HK-2 (cell line): ENCODE measurements around the gene TPH1.
A peak's percentile ranks its signal among the peaks of the same experiment; 100 is the strongest.
"Not testable (repeated sequence)": the region's sequence is repeated elsewhere in the genome, so short reads cannot be mapped to it uniquely, and the experiment has no call there.

ENCODE experiments used
- DNase-seq: peaks from one replicate; pipeline ENCODE4 v3.0.0-alpha.2; 2018; ENCODE audit not compliant: unreplicated experiment

Gene TPH1

DNA sequence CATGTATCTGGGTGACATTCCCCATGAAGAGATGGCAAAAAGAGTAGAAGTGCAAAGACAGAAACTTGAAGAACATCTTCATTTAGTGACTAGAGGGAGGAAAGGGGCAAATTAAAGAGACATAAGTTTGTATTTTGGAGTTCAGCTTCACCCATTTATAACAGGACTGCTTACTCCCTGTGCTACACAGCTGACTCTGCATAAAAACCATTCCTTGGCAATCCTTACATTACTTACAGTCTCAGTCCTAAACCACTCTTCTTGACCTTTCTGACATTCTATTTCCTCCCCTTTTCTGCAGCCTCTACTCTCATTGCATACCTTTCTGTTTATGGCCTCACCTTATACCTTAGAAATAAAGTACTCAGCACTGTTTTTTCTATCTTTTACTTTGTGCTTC lies 26.4 kb downstream of the TPH1 start:
- no peak for DNase-seq

DNA sequence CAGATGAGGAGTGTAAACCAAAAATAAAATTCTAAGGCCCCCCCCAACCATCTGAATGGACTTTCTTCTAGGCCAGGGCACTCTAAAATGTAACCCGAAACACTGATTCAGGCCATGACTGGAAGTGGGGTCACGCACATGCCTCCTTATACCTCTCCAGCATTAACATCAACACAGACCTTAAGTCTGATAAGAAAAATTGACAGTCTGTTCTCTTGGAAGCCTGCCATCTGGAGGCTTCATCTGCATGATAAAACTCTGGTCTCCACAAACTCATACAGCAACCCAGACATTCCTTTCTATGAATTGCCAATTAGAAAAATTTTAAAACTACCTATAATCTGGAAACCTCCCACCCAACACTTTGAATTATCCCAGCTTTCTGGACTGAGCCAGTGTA lies 29.3 kb downstream of the TPH1 start:
- no peak for DNase-seq

DNA sequence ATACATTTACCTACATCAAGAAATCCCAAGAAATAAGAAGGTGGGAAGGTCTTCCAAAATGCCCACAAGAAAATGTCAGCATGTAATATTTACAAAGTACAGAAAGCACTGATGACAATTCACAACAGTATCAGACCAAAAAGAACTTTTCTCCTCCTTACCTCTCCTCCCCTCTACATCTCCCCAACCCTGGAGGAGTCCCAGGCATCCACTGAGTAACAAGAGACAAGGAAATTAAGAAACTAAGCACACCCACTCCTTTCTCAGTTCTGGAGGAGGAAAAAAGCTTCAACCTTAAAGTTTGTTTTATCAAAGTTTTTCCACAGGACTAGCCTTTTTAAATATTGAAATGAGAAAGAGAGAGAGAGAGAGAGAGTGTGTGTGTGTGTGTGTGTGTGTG lies 31.2 kb downstream of the TPH1 start:
- no peak for DNase-seq

DNA sequence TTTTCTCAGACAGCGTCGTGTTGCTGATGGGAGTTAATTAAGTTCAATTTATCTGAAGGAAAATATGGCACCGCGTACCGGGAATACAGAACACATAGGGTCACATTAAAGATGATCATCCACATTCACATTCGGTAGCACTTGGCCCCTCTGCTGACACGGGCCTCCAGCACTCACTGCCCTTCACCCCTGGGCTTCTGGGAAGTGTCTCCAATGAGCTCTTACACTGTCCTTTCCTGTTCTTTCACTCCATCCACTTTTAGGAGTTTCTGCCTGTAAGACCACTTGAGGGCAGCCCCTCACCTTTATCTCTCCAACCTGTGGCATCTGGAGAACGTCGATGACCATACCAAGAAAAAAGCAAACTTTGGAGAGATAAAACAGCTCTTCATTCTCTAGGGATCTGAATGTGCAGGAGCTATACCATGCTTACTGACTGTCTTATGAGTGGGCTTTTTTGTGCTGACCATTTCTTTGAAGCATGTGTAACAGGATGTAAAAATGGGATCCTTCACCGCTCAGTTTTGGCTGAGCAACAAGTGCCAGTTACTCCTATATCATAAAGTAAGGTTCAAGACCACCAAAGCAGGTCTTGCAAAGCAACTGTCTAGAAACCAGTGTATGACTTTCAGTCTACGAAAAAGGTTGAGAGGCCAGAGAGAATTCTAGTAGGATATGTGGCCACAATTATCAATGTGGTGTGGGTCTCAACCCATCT lies 32.1 kb downstream of the TPH1 start:
- peak; percentile 8 for DNase-seq

DNA sequence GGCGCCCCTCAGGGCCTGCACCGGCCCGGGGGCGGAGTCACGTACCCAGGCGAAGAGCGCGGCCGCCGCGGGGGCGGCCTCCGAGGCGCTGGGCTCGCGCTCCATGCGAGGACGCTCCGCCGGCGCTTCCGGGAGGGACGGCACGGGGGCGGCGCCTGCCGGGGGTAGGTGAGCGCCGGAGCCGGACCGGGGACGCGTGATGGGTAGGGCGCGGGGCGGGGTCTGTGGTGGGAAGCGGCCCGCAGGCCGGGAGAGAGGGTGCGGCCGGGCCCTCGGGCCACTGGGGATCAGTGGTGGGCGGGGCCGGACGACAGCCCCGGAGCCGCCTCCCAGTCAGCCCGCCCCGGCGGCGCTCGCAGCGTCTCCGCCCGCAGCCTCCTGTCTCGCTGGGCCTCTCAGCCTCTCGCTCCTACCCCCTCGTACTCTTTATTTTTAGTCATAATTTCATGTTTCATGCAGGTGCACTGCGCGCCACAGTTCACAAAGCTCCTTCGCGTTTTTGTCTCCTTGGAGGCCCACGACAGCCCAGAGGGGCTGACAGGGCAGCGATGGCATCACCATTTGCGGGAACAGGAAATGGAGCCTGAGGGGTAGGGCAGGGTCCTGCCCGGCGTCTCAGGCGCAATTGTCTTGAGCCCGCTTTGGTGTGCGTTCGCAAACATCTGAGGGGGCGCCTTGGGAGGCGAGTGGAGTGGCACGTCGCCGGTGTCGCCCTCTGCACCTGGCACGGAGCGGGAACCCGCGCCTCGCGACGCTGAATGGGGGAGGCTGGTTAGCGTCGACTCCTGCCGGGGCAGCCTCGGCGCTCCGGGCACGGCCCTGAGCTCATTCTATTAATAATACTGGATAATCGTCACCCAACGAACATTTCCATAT lies 32.9 kb downstream of the TPH1 start, which contains the start of gene SERGEF:
Gene SERGEF (minus strand): TSS at position 142 of the 876 bp plus-strand sequence. CDS start 37 bp downstream, at position 105.
- DNase-seq, result peak; percentile 89

DNA sequence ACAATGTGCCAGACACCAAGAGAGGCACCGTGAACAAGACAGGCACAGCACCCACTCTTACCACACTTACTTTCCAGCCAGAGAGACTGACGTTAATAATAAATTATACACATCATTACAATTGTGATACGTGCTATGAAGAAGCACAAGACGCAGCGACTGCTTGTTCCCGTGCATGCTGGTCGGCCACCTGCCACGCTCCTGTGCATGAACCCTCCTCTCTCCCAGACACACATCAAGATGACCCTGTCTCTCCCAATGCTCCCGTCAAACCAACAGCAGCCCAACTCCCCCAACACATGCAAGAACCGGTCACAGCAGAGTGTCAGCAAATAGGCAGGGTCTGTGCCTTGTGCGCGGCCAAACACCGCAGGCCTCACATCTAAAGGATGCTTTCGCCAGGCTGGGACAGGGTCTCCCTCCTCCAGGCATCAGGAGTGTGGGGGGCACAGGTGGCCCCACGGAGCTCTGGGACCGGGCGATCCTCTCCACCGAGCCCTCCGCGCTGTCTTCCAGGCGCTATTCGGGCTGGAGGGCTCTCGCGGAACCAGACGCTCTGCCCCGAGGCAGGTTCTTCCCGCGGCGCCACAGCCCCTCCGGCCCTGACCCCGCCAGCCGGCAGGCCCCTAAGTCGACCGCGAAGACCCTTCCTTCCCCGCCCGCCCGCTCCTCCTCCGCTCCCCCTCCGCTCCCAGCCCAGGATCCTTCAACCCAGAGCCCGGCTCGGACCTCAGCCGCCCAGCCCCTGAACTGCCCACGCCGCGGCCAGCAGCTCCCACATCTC lies 33.8 kb downstream of the TPH1 start:
- DNase-seq, result no peak

DNA sequence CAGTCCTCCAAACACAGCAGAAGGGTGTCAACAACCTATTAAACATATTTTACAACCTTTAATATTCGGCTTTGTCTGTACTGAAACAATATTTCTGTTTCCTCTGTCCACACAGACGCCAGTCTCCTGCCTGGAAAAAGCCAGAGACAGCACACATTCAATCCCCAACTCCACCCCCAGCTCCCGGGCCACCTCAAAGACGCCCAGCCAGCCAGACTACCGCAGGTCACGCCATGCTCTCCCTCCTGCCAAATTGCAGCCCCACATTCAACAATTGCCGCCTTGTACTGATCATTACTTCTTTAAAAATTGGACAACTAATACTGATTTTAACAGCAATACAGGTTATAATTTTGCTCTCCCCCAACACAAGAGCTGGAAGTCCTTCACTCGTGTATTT lies 34.4 kb downstream of the TPH1 start:
- no peak for DNase-seq

DNA sequence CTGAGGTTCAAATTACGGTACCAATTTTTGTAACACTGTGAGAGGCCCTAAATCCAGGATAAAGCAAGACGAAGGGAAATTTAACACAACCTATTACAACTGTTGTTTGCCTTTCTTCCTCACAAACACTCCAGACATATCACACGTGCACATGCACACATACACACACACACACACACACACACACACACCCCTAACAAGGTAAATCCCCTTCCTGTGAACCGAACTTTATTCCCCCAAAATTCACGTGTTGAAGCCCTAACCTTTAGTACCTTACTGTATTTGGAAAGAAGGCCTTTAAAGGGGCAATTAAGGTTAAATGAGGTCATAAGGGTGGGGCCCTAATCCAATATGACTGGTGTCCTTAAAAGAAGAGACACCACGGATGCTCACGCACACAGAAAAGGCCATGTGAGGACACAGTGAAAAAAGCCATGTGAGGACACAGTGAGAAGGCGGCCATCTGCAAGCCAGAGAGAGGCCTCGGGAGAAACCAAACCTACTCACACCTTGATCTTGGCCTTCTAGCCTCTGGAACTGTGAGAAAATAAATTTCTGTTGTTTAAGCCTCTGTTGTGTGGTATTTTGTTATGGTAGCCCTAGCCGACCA lies 35.0 kb downstream of the TPH1 start:
- DNase-seq, result no peak

DNA sequence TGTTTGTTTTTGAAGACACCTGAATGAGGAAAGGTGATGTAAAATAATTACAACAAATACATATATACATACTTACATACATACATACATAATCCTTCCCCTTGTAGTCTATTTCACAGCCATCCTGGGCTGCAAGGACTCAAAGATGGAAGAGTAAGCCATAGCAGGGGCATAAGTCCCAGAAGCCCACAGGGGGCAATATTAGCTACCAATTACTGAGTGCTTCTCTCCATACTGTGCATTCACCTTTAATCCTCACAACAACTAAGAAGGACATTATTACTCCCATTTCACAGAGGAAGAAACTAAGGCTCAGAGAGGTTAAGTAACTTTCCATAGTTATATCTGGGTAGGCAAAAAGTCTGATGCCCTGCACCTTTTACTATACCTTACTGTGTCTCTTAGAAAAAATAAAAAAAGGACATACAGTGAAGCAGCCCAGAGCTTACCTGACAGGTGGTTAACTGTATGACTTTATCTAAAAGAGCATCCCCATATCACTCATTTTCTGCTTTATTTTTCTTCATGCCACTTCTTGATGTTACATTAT lies 35.9 kb downstream of the TPH1 start:
- DNase-seq, result no peak

DNA sequence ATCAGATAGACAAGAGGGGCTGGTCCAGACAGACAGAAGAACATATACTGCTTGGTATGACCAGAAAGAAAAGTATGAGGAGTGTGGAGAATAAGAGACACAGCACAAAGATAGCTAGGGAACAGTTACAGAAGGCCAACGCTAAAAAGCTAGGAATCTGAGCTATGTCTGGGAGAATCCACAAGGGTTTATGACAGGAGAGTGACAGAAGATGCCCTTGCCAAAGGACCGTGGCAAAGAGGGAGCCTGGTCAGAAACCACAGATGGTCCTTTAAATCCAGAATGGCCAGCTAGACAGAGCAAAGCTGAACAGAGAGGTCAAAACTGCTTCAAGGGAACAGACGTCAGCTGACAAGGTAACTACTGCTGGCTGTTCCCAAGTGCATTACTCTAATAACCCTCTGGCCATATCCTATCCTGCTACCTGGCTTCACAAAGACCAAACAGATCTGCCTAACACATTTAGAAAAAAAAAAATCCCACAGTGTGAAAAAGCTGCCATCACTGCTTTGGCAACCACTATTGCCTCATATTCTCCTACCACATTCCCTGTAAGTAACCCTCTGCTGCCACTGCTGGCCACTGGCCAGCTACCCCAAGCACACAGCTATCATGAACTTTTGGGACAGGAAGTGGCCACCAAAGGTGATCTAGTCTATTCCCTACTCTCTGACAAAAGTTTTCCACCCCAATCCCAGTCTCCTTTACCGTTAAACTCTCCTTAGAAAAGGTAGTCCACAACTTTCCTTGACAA lies 40.5 kb downstream of the TPH1 start:
- DNase-seq, result no peak

DNA sequence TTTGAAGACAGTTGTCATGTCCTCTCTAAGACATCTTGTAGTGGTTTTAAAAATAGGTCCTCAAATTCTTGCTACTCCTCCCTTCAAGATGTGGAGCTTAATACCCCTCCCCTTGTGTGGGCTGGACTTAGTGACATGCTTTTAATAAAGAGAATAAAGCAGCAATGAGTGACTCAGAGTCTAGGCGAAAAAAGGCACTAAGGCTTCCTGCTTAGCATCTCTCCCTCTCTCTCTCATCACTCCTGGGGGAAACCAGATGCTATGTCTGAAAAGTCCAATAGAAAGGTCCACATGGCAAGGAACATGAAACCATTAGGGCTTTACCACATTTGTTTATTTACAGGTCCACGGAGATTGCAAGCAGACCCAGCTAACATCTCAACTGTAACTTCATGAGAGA lies 44.9 kb downstream of the TPH1 start:
- DNase-seq, result no peak

DNA sequence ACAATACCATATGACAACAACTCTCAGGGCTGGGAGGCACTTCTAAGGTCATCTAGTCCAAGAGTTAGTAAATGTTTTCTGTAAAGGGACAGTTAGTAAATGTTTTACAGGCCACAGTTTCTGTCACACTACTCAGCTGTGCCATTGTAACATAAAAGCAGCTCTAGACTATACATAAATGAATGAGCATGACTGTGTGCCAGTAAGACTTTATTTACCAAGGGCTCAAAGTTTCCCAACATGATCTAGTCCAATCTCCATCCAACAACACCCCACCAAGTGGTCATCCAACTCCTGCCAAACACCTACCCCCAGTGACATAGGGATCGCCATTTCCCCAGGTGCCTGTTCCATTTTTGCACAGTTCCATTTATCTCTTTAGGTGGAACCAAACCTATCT lies 45.3 kb downstream of the TPH1 start:
- DNase-seq, result no peak

DNA sequence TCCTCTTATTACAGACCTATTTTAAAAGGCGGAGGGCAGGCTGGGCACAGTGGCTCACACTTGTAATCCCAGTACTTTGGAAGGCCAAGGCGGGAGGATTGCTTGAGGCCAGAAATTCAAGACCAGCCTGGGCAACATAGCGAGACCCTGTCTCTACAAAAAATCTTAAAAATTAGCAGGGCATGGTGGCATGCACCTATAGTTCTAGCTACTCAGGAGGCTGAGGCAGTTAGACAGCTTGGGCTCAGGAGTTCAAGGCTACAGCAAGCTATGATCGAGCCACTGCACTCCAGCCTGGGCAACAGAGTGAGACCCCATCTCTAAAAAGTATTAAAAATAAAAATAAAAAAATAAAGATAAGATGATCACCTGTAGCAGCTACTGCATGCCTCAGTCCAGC lies 45.9 kb downstream of the TPH1 start:
- DNase-seq, result not testable (repeated sequence)
